ENCODE measurements around the gene TAOK1. TPM values are rescaled to one million over a fixed set of nuclear protein-coding genes. Genes with fewer than 3 reads are reported as not detected.

The TAOK1 gene
- total and polyA plus RNA-seq, 10 of the 15 experiments (the other 5 are each of a cell fraction or from before 2014, with no cell fraction given): 2.0 to 27.1 (median 11.8) TPM

DNA sequence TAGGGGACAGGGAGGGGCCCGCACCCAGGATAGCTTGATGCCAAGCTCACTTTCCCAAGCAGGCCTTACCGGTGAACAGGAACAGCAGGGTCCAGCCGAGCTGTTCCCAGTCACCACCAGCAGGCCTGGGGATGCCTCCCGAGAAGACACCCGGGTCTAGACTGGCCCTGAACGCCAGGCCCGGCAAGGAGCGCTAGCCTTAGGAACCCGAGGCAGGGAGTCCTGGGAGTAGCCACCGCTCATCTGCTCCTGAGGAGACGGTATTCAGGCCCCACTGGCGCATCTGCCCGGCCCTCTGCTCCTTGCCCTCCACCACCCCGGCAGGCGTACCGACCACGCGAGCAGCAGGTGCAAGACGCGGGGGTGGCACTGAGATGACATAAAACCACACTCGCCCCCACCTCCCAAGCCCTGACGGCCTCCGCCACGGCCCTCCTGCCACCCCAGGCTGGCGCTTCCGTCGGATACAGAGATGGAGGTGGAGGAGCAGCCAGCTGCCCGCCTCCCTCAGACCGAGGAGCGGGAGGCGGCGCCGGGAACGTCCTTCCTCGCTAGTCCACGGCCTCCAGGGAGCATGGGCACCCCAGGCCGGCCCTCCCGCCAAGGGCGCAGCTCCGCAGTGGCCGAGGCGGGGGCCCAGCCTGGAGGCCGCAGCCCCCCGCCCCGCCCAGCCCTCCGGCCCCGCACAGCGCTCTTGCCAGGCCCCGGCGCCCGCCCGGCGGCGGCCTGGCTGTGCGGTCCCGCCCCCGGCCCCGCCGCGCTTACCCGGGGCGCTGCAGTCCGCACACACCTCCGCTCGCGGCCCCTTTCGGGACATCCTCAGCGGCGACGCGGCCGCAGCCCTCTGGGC, 198.6 kb downstream of the TAOK1 start (continued):
- TF ChIP-seq, protein P1, sequence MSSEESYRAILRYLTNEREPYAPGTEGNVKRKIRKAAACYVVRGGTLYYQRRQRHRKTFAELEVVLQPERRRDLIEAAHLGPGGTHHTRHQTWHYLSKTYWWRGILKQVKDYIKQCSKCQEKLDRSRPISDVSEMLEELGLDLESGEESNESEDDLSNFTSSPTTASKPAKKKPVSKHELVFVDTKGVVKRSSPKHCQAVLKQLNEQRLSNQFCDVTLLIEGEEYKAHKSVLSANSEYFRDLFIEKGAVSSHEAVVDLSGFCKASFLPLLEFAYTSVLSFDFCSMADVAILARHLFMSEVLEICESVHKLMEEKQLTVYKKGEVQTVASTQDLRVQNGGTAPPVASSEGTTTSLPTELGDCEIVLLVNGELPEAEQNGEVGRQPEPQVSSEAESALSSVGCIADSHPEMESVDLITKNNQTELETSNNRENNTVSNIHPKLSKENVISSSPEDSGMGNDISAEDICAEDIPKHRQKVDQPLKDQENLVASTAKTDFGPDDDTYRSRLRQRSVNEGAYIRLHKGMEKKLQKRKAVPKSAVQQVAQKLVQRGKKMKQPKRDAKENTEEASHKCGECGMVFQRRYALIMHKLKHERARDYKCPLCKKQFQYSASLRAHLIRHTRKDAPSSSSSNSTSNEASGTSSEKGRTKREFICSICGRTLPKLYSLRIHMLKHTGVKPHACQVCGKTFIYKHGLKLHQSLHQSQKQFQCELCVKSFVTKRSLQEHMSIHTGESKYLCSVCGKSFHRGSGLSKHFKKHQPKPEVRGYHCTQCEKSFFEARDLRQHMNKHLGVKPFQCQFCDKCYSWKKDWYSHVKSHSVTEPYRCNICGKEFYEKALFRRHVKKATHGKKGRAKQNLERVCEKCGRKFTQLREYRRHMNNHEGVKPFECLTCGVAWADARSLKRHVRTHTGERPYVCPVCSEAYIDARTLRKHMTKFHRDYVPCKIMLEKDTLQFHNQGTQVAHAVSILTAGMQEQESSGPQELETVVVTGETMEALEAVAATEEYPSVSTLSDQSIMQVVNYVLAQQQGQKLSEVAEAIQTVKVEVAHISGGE (CRISPR knock-in tag; IDR thresholded peaks at IDR 0.05): no peak
- TF ChIP-seq, protein P2, sequence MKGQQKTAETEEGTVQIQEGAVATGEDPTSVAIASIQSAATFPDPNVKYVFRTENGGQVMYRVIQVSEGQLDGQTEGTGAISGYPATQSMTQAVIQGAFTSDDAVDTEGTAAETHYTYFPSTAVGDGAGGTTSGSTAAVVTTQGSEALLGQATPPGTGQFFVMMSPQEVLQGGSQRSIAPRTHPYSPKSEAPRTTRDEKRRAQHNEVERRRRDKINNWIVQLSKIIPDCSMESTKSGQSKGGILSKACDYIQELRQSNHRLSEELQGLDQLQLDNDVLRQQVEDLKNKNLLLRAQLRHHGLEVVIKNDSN (IDR thresholded peaks at IDR 0.05; ENCODE audit: borderline replicate concordance, extremely low read length, insufficient read depth, low read depth, low read length): no peak
- TF ChIP-seq NRF1 (conservative IDR thresholded peaks at IDR 0.05; ENCODE audit: low read depth, low read length) (no peak), ZZZ3 (IDR thresholded peaks at IDR 0.05; ENCODE audit: control insufficient read depth, insufficient read length, low read depth) (no peak), BMI1 (IDR thresholded peaks at IDR 0.05; ENCODE audit: borderline replicate concordance) (no peak), BACH1 (IDR thresholded peaks at IDR 0.05; ENCODE audit: borderline replicate concordance) (no peak), PML (IDR thresholded peaks at IDR 0.05; ENCODE audit: low read length) (no peak), EGR1 (IDR thresholded peaks at IDR 0.05; ENCODE audit: borderline replicate concordance in 1 of 2, low read depth in 2 of 2, low read length in 2 of 2) (peak in 1 of 2 experiments; percentile 81; a peak in 2 of 3 replicates)
- TF ChIP-seq, protein P3, sequence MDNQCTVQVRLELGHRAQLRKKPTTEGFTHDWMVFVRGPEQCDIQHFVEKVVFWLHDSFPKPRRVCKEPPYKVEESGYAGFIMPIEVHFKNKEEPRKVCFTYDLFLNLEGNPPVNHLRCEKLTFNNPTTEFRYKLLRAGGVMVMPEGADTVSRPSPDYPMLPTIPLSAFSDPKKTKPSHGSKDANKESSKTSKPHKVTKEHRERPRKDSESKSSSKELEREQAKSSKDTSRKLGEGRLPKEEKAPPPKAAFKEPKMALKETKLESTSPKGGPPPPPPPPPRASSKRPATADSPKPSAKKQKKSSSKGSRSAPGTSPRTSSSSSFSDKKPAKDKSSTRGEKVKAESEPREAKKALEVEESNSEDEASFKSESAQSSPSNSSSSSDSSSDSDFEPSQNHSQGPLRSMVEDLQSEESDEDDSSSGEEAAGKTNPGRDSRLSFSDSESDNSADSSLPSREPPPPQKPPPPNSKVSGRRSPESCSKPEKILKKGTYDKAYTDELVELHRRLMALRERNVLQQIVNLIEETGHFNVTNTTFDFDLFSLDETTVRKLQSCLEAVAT (IDR thresholded peaks at IDR 0.05): no peak

Measured in GM12878 (cell line).